Measurements from ENCODE around the gene TMEM115.

TMEM115 gene

GRCh38 chr3:50375258-50375931, 16.1 kb upstream of the TMEM115 start:
- DNase-seq: no peak

DNA sequence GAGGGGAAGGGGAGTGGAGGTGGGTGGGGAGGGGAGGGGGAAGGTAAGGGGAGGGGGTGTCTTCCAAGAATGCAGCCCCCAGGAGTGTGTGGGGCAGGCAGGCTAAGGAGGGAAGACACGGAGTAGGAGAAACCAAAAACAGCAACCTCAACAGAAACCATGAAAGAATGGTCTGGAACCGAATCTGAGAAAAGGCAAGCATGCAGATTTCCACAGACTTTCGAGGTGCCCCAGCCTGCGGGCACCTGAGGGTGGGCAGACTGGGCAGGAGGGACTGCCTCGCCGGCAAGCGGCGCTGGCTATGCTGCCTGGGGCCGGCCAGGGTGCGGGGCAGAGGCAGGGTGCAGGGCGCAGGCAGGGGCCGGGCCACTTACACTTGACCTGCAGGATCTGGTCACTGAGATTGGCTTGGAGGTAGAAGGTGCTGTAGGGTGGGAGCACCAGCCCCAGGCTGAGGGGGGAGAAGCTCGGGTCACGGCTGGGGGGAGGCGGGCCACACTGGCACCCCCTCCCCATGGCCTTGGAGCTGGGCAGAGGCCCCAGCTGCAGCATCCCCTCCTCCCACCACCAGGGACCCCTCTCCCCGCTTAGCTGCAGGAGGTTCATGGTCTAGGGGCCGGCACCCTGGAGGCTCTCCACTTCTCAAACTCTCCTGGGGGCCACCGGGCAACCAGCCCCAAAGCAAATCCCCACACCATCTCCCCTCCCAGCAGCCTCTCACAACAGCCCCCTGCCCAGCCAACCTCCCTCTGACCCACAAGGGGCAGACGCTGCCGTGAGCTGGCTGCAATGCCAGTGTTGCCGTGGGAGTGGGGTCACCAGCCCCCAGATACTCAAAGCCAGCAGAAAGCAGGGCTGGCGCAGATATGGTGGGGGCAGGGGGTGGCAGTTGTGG, 15.3 kb upstream of the TMEM115 start:
- DNase-seq: no peak

DNA sequence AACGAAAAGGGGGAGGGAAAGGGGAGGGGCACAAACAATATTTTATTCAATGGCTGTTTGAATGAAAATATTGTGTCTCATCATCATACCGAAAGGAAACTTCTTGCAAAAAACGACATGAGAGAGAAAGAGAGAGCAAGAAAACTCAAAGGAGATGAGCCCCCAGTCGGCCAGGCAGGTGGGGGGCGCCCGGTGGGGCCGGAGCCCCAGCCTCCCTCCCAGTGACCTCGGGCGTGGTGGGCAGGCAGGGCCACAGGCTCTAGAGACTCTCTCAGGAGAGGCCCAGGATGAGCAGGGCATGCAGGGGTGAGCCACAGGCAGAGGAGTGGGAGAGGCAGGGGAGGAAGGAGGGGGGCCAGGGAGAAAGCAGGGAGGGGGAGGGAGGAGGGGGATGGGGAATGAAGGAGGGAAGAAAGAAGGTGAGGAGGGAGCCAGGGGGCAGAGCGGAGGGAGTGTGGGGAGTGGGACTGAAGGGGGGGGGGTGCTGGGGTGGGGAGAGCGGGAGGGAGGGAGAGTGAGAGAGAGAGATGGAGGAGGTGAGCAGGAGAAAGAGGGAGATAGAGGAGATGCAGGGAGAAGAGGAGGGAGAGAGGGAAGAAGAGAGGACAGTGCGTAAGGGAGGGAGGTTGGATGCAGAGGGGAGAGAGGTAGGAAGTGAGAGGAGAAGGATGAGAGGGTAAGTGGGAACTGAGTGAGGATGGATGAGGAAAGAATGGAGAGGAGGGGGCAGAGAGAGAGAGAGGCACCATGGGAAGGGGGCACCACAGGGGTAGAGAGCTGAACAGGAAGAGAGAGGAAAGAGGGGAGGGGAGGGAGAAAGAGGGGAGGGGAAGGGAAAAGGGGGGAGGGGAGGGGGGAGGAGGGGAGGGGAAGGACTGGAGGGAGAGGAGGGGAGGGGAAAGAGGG, 14.1 kb upstream of the TMEM115 start:
- no peak for DNase-seq

GRCh38 chr3:50372349-50372748, 13.0 kb upstream of the TMEM115 start:
- DNase-seq: no peak

GRCh38 chr3:50371133-50371685, 11.9 kb upstream of the TMEM115 start:
- no peak for DNase-seq

DNA sequence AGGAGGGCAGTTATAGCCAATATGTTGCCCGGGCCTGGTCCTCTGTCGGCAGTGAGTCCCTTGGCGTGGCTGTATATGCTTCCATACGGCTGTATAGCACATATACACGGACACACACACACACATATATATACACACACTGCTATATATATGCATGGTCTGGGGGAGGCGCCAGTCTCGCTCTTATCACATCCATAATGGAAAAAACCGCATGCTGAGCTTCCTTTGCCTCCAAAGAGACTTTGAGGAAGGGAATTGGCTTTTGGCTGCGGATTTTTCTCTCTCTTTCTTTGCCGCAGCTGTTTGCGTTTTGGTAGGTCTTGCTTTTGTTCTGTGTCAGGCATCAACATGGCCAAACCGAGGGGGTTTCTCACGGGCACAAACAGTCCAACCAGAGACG, 11.3 kb upstream of the TMEM115 start:
- DNase-seq: no peak

DNA sequence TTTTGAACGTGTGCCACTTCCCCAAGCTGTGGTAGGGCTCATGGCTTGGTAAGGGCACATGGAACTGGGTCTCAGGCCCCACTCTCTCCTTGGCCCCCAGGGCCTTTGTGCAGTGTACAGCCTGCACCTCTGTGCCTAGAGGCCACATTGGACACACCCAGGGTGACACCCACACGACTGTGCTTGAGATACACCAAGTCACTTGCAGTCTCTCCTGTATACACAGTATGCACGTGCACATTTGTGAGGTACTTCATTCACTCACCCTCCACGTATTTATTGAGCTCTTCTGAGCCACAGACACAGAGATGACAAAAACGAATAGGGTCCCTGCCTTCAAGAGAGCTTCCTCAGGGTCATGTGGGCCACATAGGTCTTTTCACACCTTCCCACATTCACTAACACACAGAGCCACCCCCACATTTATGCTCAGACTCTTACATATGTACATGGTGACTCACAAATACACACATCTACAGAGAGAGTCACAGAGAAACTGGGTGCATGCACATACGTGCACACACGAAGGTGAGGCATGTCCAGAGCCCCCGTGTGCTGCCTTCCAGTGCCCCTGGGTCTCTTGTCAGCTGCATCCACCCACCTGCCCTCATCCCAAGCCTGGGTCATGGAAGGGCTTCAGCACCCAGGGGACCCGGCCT, 9.8 kb upstream of the TMEM115 start:
- DNase-seq: no peak

DNA sequence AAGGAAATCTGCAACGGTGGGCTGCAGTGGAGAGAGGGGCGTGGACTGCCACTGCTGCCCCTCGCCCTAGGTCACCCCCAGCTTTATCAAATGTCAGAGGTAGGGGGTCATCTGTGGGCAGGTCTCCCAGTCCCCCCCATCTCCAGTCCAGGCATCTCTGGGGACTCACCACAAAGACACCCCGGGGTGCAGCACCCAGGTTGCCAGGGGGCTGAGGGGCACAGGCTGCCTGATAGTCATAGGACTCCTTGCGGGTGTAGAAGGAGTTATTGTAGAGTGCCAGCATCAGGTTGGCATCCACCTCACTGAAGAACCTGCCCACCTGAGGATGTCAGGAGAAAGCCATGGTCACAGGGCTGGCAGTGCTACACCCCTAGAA, 6.5 kb upstream of the TMEM115 start:
- DNase-seq: no peak

GRCh38 chr3:50365080-50365841, 5.9 kb upstream of the TMEM115 start:
- no peak for DNase-seq

GRCh38 chr3:50364573-50365079, 5.3 kb upstream of the TMEM115 start:
- no peak for DNase-seq

- no peak for DNase-seq
Observed at GRCh38 chr3:50359760-50360110, 414 bp upstream of the TMEM115 start.

- no peak for DNase-seq
Observed at GRCh38 chr3:50358355-50358910, 888 bp downstream of the TMEM115 start.

- no peak for DNase-seq
Observed at GRCh38 chr3:50357481-50357880, 1.8 kb downstream of the TMEM115 start.

DNA sequence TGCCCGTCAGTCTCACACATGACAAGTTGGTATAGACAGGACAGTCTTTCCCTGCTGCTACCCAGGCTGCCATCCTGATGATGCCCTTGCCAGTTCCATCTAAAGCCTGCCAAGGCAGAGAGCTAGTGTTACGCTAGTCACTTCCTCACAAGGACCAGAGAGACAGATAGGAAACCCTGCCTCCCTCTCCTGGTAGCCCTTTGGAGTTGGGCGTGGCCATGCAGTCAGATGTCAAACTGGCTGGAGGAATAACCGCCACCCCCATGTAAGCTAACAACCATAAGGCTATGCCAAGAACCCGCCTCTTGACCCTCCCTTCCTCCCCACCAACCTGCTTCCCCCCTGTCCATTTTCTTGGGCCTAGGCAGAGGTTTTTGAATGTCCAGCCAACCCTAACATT, 2.8 kb downstream of the TMEM115 start:
- no peak for DNase-seq

DNA sequence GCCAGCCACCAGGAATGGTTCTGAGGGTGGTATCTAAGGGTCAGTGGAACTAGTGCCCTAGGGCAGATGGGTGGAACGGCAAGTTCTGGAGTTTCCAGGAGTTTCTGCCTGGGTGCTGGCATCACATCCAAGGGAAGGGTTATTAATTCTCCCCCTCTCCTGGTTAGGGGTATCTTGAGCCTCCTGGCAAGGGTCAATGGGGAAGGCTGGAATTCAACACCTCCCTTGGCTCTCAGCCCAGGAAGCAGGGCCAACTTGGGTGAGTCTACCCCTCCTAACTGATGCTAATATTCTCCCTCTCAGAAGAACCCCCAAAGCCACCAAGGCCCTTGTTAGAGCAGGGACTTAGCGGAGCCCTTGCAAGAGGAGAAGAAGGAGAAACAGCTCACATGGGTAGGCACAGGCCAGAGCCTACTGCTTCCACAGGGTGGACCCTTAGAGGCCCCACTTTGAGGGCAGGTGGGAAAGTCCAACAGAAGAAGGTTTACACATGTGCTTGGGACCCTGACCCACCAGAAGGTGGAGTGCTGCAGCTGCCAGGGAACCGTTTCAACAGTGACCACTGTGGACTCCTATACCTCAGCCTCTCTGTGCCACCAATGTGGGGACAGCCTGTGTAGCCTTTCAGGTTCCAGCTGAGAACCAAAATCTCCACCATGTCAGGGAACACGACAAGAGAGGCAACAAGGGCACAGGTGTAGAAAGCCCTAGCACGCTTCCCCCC, 3.3 kb downstream of the TMEM115 start:
- DNase-seq: no peak

GRCh38 chr3:50354850-50355249, 4.5 kb downstream of the TMEM115 start:
- no peak for DNase-seq

GRCh38 chr3:50354186-50354764, 5.0 kb downstream of the TMEM115 start:
- DNase-seq: no peak

DNA sequence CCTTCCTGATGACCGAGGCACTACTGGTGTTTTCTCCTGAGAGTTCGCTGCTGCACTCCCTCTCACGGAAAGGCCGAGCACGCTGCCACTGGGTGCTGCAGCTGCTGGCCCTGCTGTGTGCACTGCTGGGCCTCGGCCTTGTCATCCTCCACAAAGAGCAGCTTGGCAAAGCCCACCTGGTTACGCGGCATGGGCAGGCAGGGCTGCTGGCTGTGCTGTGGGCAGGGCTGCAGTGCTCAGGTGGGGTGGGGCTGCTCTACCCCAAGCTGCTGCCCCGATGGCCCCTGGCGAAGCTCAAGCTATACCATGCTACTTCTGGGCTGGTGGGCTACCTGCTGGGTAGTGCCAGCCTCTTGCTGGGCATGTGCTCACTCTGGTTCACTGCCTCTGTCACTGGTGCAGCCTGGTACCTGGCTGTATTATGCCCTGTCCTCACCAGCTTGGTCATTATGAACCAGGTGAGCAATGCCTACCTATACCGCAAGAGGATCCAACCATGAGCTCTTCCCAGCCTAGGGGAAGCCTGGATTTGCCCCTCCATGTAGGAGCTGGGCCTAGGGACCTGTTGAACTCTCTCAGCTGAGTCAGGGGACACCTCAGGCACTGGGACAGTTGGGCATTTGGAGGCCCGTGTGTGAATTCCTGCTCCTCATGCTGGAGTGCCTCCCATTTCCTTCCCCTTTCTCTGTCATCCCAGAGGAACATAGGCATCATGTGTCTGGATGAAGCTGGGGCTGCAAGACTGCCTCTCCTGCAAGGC, 5.9 kb downstream of the TMEM115 start:
- DNase-seq: no peak

DNA sequence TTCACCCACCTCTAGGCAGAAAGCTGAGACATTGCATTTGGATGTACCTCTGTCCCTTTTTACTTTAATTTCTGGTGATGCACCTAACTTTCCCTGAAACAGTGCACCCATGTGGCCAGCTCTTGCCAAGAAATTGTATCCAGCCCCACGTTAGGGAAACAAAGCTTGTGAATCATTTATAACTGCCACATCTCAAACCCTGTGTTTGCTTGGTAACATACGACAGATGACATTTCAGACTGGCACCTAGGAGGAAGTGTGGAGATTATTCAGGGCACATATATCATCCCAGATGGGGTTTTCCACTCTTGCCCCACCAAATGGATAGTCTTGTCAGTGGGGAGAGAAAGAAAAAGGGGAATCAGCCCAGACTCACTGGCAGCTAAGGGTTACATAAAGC, 6.5 kb downstream of the TMEM115 start:
- DNase-seq: no peak
